Activated T-helper 1 cell treated with anti-CD3 and anti-CD28 coated beads, Interleukin-12 subunit alpha, Interleukin-12 subunit beta, Interleukin-2, Interleukin-4 antibody, amounts not matched to agents 30 ng/mL and 10 ng/mL and 1 ng/mL, durations not matched to agents 14 hours and 24 hours and 36 hours (primary cell): ENCODE results near the gene PLPP1. TPM values are rescaled to one million over a fixed set of nuclear protein-coding genes. Genes with fewer than 3 reads are reported as not detected.

Experiments used
- DNase-seq: peaks from one replicate; pipeline ENCODE4 v3.0.0; 2021; ENCODE audit warnings: low spot score
- H3K27ac Mint-ChIP-seq: one replicate; pipeline ENCODE4 v1.8.0; 2021; ENCODE audit warnings: mild to moderate bottlenecking, mixed read lengths
- H3K27me3 Mint-ChIP-seq: one replicate; pipeline ENCODE4 v1.8.0; 2022; ENCODE audit warnings: mild to moderate bottlenecking, moderate library complexity, mixed read lengths; ENCODE audit not compliant: insufficient read depth
- H3K36me3 Mint-ChIP-seq: one replicate; pipeline ENCODE4 v1.8.0; 2021; ENCODE audit warnings: low read depth, mixed read lengths
- H3K4me1 Mint-ChIP-seq: one replicate; pipeline ENCODE4 v1.8.0; 2021; ENCODE audit warnings: low read depth, mixed read lengths
- H3K4me3 Mint-ChIP-seq: one replicate; pipeline ENCODE4 v1.8.0; 2021; ENCODE audit warnings: mild to moderate bottlenecking, moderate library complexity, mixed read lengths
- H3K9me3 Mint-ChIP-seq: one replicate; pipeline ENCODE4 v1.8.0; 2021; ENCODE audit warnings: mixed read lengths
- intact Hi-C: fragments of 100-400 bp; cut with micrococcal nuclease; formaldehyde crosslinking; loops from one replicate; pipeline ENCODE4 v1.15.1; 2024
- total RNA-seq: library from RNA; stranded (reverse); gene quantifications from 2 replicates; pipeline ENCODE4 v1.2.3, GENCODE V29; 2022

PLPP1 gene
- total RNA-seq = 25.8 and 27.5 TPM in 2 replicates

GRCh38 chr5:55534436-55535198 lies at the start of gene PLPP1:
TSS of gene PLPP1 (minus strand) at chr5:55534964. CDS start at chr5:55534629, 335 bp downstream.
- Mint-ChIP-seq H3K27me3 (peaks cover 4% of the 10 kb centered on the region), H3K9me3 (no peaks in the 10 kb centered on the region), H3K4me1 (peaks cover 56% of the 10 kb centered on the region), H3K36me3 (peaks cover 15% of the 10 kb centered on the region), H3K4me3 (peak within 1 kb of the TSS; percentile 91), H3K27ac (peak within 1 kb of the TSS; percentile 83)
- DNase-seq = peak; percentile 84
- intact Hi-C loops = loop anchor here (1.0 to 5.0 kb wide), 11 partner anchors 48 to 1283 kb away; partner anchors contain the start of genes CDC20B, DHX29, MAP3K1 and MTREX

- H3K27me3 Mint-ChIP-seq = no peaks in the 10 kb centered on the region
- no peaks in the 10 kb centered on the region for H3K36me3 Mint-ChIP-seq
- intact Hi-C loops = loop anchor here (2.0 to 5.0 kb wide), 2 partner anchors 49 to 284 kb away; partner anchors contain the start of gene PLPP1
- H3K4me1 Mint-ChIP-seq = peaks cover 27% of the 10 kb centered on the region
- no peaks in the 10 kb centered on the region for H3K9me3 Mint-ChIP-seq
- DNase-seq = no peak
- no peak overlapping the region for H3K4me3 Mint-ChIP-seq
- H3K27ac Mint-ChIP-seq = no peak overlapping the region
Measured at GRCh38 chr5:55583578-55583977, 48.8 kb upstream of the PLPP1 start.

- DNase-seq = no peak
- Mint-ChIP-seq H3K36me3 (no peaks in the 10 kb centered on the region), H3K27me3 (no peaks in the 10 kb centered on the region), H3K4me1 (peaks cover 38% of the 10 kb centered on the region), H3K4me3 (peak overlapping the region; percentile 4), H3K27ac (peak overlapping the region; percentile 42), H3K9me3 (no peaks in the 10 kb centered on the region)
- intact Hi-C loops = loop anchor here (1.0 to 5.0 kb wide), 4 partner anchors 8 to 285 kb away; partner anchors contain the start of gene PLPP1
Measured at GRCh38 chr5:55582256-55582655, 47.5 kb upstream of the PLPP1 start.

- intact Hi-C loops = loop anchor here (5.0 kb wide), 1 partner anchor 287 kb away; no protein-coding TSS in a partner anchor
- H3K9me3 Mint-ChIP-seq = no peaks in the 10 kb centered on the region
- H3K27me3 Mint-ChIP-seq = no peaks in the 10 kb centered on the region
- no peaks in the 10 kb centered on the region for H3K36me3 Mint-ChIP-seq
- peaks cover 51% of the 10 kb centered on the region for H3K4me1 Mint-ChIP-seq
- no peak overlapping the region for H3K27ac Mint-ChIP-seq
- no peak for DNase-seq
- no peak overlapping the region for H3K4me3 Mint-ChIP-seq
Measured at GRCh38 chr5:55580042-55580441, 45.3 kb upstream of the PLPP1 start.

- Mint-ChIP-seq H3K27me3 (no peaks in the 10 kb centered on the region), H3K36me3 (no peaks in the 10 kb centered on the region), H3K4me1 (peaks cover 43% of the 10 kb centered on the region), H3K4me3 (no peak overlapping the region), H3K9me3 (no peaks in the 10 kb centered on the region), H3K27ac (no peak overlapping the region)
- intact Hi-C loops = no loop called here
- no peak for DNase-seq
Measured at GRCh38 chr5:55578771-55579170, 44.0 kb upstream of the PLPP1 start.

- no peaks in the 10 kb centered on the region for H3K27me3 Mint-ChIP-seq
- peaks cover 33% of the 10 kb centered on the region for H3K4me1 Mint-ChIP-seq
- intact Hi-C loops = loop anchor here (2.0 kb wide), 2 partner anchors 13 to 31 kb away; no protein-coding TSS in a partner anchor
- peak overlapping the region; percentile 21 for H3K27ac Mint-ChIP-seq
- no peak overlapping the region for H3K4me3 Mint-ChIP-seq
- DNase-seq = no peak
- no peaks in the 10 kb centered on the region for H3K36me3 Mint-ChIP-seq
- H3K9me3 Mint-ChIP-seq = no peaks in the 10 kb centered on the region
Measured at GRCh38 chr5:55577353-55578060, 42.7 kb upstream of the PLPP1 start.

GRCh38 chr5:55576661-55577060 lies 41.9 kb upstream of the PLPP1 start:
- intact Hi-C loops = loop anchor here (2.0 kb wide), 2 partner anchors 14 to 32 kb away; no protein-coding TSS in a partner anchor
- DNase-seq = no peak
- Mint-ChIP-seq H3K4me3 (no peak overlapping the region), H3K4me1 (peaks cover 27% of the 10 kb centered on the region), H3K9me3 (no peaks in the 10 kb centered on the region), H3K36me3 (no peaks in the 10 kb centered on the region), H3K27me3 (peaks cover 3% of the 10 kb centered on the region), H3K27ac (peak overlapping the region; percentile 34)

- intact Hi-C loops = loop anchor here (2.0 kb wide), 2 partner anchors 15 to 33 kb away; no protein-coding TSS in a partner anchor
- Mint-ChIP-seq H3K27ac (peak overlapping the region; percentile 34), H3K4me3 (no peak overlapping the region), H3K9me3 (no peaks in the 10 kb centered on the region), H3K36me3 (no peaks in the 10 kb centered on the region), H3K27me3 (peaks cover 3% of the 10 kb centered on the region), H3K4me1 (peaks cover 23% of the 10 kb centered on the region)
- no peak for DNase-seq
Measured at GRCh38 chr5:55575815-55576583, 41.2 kb upstream of the PLPP1 start.

- H3K4me3 Mint-ChIP-seq = no peak overlapping the region
- H3K36me3 Mint-ChIP-seq = no peaks in the 10 kb centered on the region
- no peak for DNase-seq
- intact Hi-C loops = no loop called here
- H3K27me3 Mint-ChIP-seq = peaks cover 3% of the 10 kb centered on the region
- no peaks in the 10 kb centered on the region for H3K9me3 Mint-ChIP-seq
- H3K27ac Mint-ChIP-seq = no peak overlapping the region
- peaks cover 16% of the 10 kb centered on the region for H3K4me1 Mint-ChIP-seq
Measured at GRCh38 chr5:55572600-55572999, 37.8 kb upstream of the PLPP1 start.

GRCh38 chr5:55572020-55572419 lies 37.3 kb upstream of the PLPP1 start:
- Mint-ChIP-seq H3K36me3 (no peaks in the 10 kb centered on the region), H3K27ac (no peak overlapping the region), H3K4me1 (peaks cover 12% of the 10 kb centered on the region), H3K27me3 (peaks cover 3% of the 10 kb centered on the region), H3K4me3 (no peak overlapping the region), H3K9me3 (no peaks in the 10 kb centered on the region)
- intact Hi-C loops = no loop called here
- DNase-seq = no peak

- Mint-ChIP-seq H3K4me3 (no peak overlapping the region), H3K27me3 (peaks cover 3% of the 10 kb centered on the region), H3K36me3 (no peaks in the 10 kb centered on the region), H3K27ac (no peak overlapping the region), H3K4me1 (no peaks in the 10 kb centered on the region), H3K9me3 (no peaks in the 10 kb centered on the region)
- DNase-seq = no peak
- intact Hi-C loops = no loop called here
Measured at GRCh38 chr5:55570570-55570969, 35.8 kb upstream of the PLPP1 start.

GRCh38 chr5:55570026-55570425 lies 35.3 kb upstream of the PLPP1 start:
- intact Hi-C loops = no loop called here
- Mint-ChIP-seq H3K9me3 (no peaks in the 10 kb centered on the region), H3K27ac (no peak overlapping the region), H3K36me3 (no peaks in the 10 kb centered on the region), H3K27me3 (peaks cover 3% of the 10 kb centered on the region), H3K4me3 (no peak overlapping the region), H3K4me1 (peaks cover 2% of the 10 kb centered on the region)
- no peak for DNase-seq
